Neural progenitor cell (in vitro differentiated cells): ENCODE results near the gene SLC25A26.
A peak's percentile ranks its signal among the peaks of the same experiment; 100 is the strongest.

Experiments
- CTCF ChIP-seq: fragments of 200-600 bp; sonication (generic); IDR thresholded peaks from 2 replicates; pipeline ENCODE4 v1.5.1; 2017; ENCODE audit warnings: antibody characterized with exemption, mild to moderate bottlenecking
- EZH2 ChIP-seq: fragments of 200-600 bp; sonication (generic); IDR thresholded peaks from 2 replicates; pipeline ENCODE4 v1.6.1; 2017; ENCODE audit warnings: antibody characterized with exemption, mild to moderate bottlenecking, moderate library complexity
- EZH2phosphoT487 ChIP-seq: fragments of 200-600 bp; sonication (generic); IDR thresholded peaks from 2 replicates; pipeline ENCODE4 v1.6.1; 2017; ENCODE audit warnings: antibody characterized with exemption

GRCh38 chr3:66253790-66254620 is 33.2 kb downstream of the SLC25A26 start:
- TF ChIP-seq CTCF, result peak; percentile 76
- no peak for TF ChIP-seq EZH2
- TF ChIP-seq EZH2phosphoT487, result no peak
